DMS53 treated with DMSO at 0.1 percent for 48 hours (cell line): Measurements from ENCODE around the gene CGB7.

Source experiments
- DNase-seq: peaks from one replicate; lab custom pipeline; 2025; ENCODE audit not compliant: unreplicated experiment; lab: John Stamatoyannopoulos, UW

Gene CGB7

GRCh38 chr19:49017041-49017665 is 40.4 kb downstream of the CGB7 start, which contains the start of gene LHB:
Gene LHB, minus strand, starts transcription at chr19:49017091. Its CDS starts 10 bp downstream, at chr19:49017081.
- DNase-seq, result no peak

GRCh38 chr19:49016067-49016839 is 41.3 kb downstream of the CGB7 start:
- DNase-seq, result no peak

- DNase-seq, result no peak
These were observed 42.7 kb downstream of the CGB7 start for GRCh38 chr19:49014870-49015255.

GRCh38 chr19:49014123-49014869 is 43.3 kb downstream of the CGB7 start:
- DNase-seq, result no peak

- DNase-seq, result no peak
These were observed 46.4 kb downstream of the CGB7 start for GRCh38 chr19:49011194-49011593.

GRCh38 chr19:49010453-49010852 is 47.1 kb downstream of the CGB7 start:
- no peak for DNase-seq

- DNase-seq, result no peak
These were observed 47.7 kb downstream of the CGB7 start for GRCh38 chr19:49009828-49010227.

GRCh38 chr19:49006905-49007304 is 50.6 kb downstream of the CGB7 start:
- DNase-seq, result no peak

- DNase-seq, result no peak
These were observed 52.5 kb downstream of the CGB7 start for GRCh38 chr19:49004964-49005614.
